Activated B cell treated with CpG ODN at 0.5 μM for 24 hours (primary cell): ENCODE results near the gene KIF13A. TPM values are rescaled to one million over a fixed set of nuclear protein-coding genes. Genes with fewer than 3 reads are reported as not detected.

Experiments
- ATAC-seq: fragments of 200-7000 bp; cut with Tn5 transposase; one replicate; pipeline ENCODE4 v1.10.0; 2021; ENCODE audit warnings: low read depth, mild to moderate bottlenecking, moderate library complexity
- CTCF ChIA-PET: fragments of 350-600 bp; sonication (Branson Sonifier 250); formaldehyde crosslinking; loops from one replicate; lab custom pipeline; 2021; ENCODE audit warnings: antibody characterized with exemption; lab: Charles Lee
- POLR2A ChIA-PET: fragments of 350-600 bp; sonication (Branson Sonifier 250); formaldehyde crosslinking; loops from one replicate; lab custom pipeline; 2021; ENCODE audit warnings: antibody characterized with exemption; lab: Charles Lee
- DNase-seq: peaks from one replicate; pipeline ENCODE4 v3.0.0; 2022
- H3K27ac Mint-ChIP-seq: one replicate; pipeline ENCODE4 v1.8.0; 2020; ENCODE audit warnings: mixed read lengths
- H3K27me3 Mint-ChIP-seq: one replicate; pipeline ENCODE4 v1.8.0; 2021; ENCODE audit warnings: mixed read lengths
- H3K36me3 Mint-ChIP-seq: one replicate; pipeline ENCODE4 v1.8.0; 2021; ENCODE audit warnings: low read depth, mixed read lengths
- H3K4me1 Mint-ChIP-seq: one replicate; pipeline ENCODE4 v1.8.0; 2021; ENCODE audit warnings: mixed read lengths
- H3K4me3 Mint-ChIP-seq: one replicate; pipeline ENCODE4 v1.8.0; 2020; ENCODE audit warnings: mild to moderate bottlenecking, mixed read lengths
- H3K9me3 Mint-ChIP-seq: one replicate; pipeline ENCODE4 v1.8.0; 2020; ENCODE audit warnings: mixed read lengths
- intact Hi-C: fragments of 100-400 bp; cut with micrococcal nuclease; formaldehyde crosslinking; loops from one replicate; pipeline ENCODE4 v1.15.1; 2024
- total RNA-seq: library from RNA; stranded (reverse); gene quantifications from 2 replicates; pipeline ENCODE4 v1.2.3, GENCODE V29; 2022
- TF ChIP-seq, protein P1 (sequence below): fragments of 200-600 bp; IDR thresholded peaks from one replicate; pipeline ENCODE4 v1.8.0; 2022; ENCODE audit warnings: antibody characterized with exemption, mild to moderate bottlenecking

KIF13A gene
- total RNA-seq, 1 donor from 2014 or later, result 14.1 TPM

DNA sequence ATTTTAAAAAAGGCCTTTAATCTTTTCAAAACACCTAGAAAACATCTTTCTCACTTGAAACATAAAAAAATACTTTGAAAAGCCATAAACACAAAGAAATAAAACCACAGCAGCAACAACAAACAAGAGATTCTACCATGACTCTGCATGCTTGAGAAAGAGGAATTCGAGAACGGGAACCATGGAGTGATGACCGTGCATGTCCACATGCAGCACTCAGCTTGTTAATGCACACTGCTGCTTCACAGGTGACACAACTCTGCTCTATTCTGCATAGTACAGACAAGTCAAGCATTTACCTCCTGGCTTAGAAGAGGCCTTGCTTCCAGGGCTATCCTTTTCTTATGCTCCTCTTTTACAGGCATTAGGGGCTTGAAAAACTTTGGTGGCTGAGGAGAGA is 215.8 kb downstream of the KIF13A start:
- POLR2A ChIA-PET, result no interaction called here
- ATAC-seq, result no peak
- Mint-ChIP-seq H3K9me3 (no peaks in the 10 kb centered on the region), H3K36me3 (peaks cover 22% of the 10 kb centered on the region), H3K27ac (no peak overlapping the region), H3K4me1 (no peaks in the 10 kb centered on the region), H3K4me3 (no peak overlapping the region), H3K27me3 (no peaks in the 10 kb centered on the region)
- TF ChIP-seq, protein P1, sequence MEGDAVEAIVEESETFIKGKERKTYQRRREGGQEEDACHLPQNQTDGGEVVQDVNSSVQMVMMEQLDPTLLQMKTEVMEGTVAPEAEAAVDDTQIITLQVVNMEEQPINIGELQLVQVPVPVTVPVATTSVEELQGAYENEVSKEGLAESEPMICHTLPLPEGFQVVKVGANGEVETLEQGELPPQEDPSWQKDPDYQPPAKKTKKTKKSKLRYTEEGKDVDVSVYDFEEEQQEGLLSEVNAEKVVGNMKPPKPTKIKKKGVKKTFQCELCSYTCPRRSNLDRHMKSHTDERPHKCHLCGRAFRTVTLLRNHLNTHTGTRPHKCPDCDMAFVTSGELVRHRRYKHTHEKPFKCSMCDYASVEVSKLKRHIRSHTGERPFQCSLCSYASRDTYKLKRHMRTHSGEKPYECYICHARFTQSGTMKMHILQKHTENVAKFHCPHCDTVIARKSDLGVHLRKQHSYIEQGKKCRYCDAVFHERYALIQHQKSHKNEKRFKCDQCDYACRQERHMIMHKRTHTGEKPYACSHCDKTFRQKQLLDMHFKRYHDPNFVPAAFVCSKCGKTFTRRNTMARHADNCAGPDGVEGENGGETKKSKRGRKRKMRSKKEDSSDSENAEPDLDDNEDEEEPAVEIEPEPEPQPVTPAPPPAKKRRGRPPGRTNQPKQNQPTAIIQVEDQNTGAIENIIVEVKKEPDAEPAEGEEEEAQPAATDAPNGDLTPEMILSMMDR, result no peak
- CTCF ChIA-PET, result no interaction called here
- no peak for DNase-seq
- intact Hi-C loops, result no loop called here

DNA sequence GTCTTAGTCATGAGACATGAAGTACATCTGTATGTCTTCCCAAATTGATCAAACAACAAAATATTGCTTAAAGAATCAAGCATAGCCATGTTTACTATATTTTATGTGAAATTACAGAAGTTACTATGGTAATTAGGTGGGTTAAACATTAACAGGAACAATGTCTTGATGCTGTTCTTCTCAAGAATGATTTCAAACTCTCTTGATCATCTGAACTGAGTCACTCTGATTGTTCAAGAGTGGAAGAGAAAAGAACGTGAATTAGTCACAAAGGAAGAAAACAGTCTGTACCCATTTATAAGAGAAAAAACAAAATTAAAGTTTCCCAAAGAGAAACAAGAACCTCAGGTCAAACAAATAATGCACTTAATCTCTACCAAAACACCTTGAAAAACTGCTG is 218.6 kb downstream of the KIF13A start:
- CTCF ChIA-PET, result interaction anchor here (1.0 kb wide), 1 partner anchor 34 kb away, joined by 3 read pairs; no protein-coding TSS in a partner anchor
- Mint-ChIP-seq H3K9me3 (no peaks in the 10 kb centered on the region), H3K27me3 (no peaks in the 10 kb centered on the region), H3K4me1 (no peaks in the 10 kb centered on the region), H3K27ac (no peak overlapping the region), H3K4me3 (no peak overlapping the region), H3K36me3 (peaks cover 29% of the 10 kb centered on the region)
- intact Hi-C loops, result no loop called here
- TF ChIP-seq, protein P1, result no peak
- ATAC-seq, result no peak
- DNase-seq, result no peak
- POLR2A ChIA-PET, result no interaction called here

DNA sequence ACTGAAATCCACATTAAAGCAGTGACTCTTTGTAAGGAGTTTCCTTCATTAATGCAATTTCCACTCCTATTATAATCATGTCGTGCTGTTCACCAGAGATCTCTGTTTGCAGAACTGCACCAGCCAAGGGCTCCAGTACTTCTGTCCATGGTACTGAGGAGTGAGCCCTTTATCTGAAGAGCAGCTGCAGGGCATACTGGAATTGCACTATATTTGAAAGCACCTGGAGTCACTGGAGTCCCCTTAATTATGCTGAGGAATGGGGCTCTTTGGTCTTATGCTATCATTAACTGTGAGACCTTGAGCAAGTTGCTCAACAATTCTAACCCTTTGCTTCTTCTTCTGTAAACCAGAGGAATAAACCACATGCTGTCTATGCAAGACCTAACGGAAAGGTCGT is 219.0 kb downstream of the KIF13A start:
- ATAC-seq (no peak), DNase-seq (no peak)
- H3K9me3 Mint-ChIP-seq, result no peaks in the 10 kb centered on the region
- H3K27me3 Mint-ChIP-seq, result no peaks in the 10 kb centered on the region
- POLR2A ChIA-PET, result no interaction called here
- TF ChIP-seq, protein P1, result no peak
- H3K36me3 Mint-ChIP-seq, result peaks cover 34% of the 10 kb centered on the region
- intact Hi-C loops, result no loop called here
- CTCF ChIA-PET, result no interaction called here
- H3K4me1 Mint-ChIP-seq, result no peaks in the 10 kb centered on the region
- H3K27ac Mint-ChIP-seq, result no peak overlapping the region
- no peak overlapping the region for H3K4me3 Mint-ChIP-seq

DNA sequence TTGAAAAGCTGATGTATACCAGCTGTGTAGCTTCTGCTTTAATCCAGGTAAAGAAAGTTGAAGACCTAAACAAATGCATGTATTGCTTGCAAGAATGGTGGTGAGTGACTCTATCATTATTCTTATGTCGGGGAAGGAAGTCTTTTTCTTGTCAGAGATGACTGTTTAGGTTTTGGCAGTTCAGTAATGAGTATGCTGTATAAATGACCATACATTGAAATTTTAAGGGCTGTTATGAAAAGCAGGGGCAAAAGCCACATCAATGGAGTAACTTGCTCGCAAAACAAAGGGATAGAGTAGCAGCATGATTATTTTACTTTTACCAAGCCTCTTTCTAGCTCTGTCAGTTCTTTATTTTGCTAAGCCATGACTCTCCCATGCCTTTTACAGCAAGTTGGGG is 224.8 kb downstream of the KIF13A start:
- POLR2A ChIA-PET, result no interaction called here
- no peak overlapping the region for H3K27ac Mint-ChIP-seq
- ATAC-seq, result no peak

DNA sequence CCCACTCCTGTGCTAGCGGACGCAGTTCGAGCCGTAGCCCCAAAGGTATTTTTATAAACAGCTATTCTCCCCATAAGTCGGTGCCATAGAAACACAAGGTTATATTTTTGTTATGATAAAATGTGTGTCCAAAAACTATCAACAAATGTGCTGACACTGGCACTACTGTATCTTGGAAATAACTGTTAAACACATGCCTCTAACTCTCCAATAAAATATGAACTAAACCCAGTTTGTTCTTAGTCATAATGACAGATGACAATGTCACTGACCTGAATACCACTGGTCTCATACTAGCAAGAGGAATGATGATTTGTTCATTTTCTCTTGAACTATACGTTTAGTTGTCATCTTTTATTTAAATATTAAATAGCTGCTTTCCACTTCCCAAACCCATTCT is 229.3 kb downstream of the KIF13A start:
- intact Hi-C loops, result no loop called here
- Mint-ChIP-seq H3K27ac (no peak overlapping the region), H3K4me3 (no peak overlapping the region), H3K9me3 (no peaks in the 10 kb centered on the region), H3K36me3 (peaks cover 2% of the 10 kb centered on the region), H3K4me1 (no peaks in the 10 kb centered on the region), H3K27me3 (no peaks in the 10 kb centered on the region)
- no peak for DNase-seq
- no peak for ATAC-seq
- ChIA-PET POLR2A (no interaction called here), CTCF (no interaction called here)
- TF ChIP-seq, protein P1, result no peak

More for the DNA sequence above, 224.8 kb downstream of the KIF13A start:
- Mint-ChIP-seq H3K4me1 (no peaks in the 10 kb centered on the region), H3K36me3 (peaks cover 17% of the 10 kb centered on the region), H3K9me3 (no peaks in the 10 kb centered on the region), H3K4me3 (no peak overlapping the region), H3K27me3 (no peaks in the 10 kb centered on the region)
- no peak for DNase-seq
- CTCF ChIA-PET, result no interaction called here
- intact Hi-C loops, result no loop called here
- TF ChIP-seq, protein P1, result no peak
